Measurements from ENCODE around the gene SMNDC1.
"Not testable (repeated sequence)": the region's sequence is repeated elsewhere in the genome, so short reads cannot be mapped to it uniquely, and the experiment has no call there.

SMNDC1 gene

GRCh38 chr10:110343947-110344346, 39.2 kb upstream of the SMNDC1 start:
- Histone ChIP-seq H3K27me3 (ENCODE audit: low read depth, low read length) (no peaks in the 10 kb centered on the region), H3K27ac (ENCODE audit: low read length) (no peak overlapping the region), H3K4me1 (ENCODE audit: control insufficient read depth in 1 of 2, insufficient read depth in 2 of 2, low read length in 2 of 2) (no peaks in the 10 kb centered on the region), H3K36me3 (ENCODE audit: control insufficient read depth in 1 of 2, insufficient read depth in 2 of 2, low read length in 2 of 2) (no peaks in the 10 kb centered on the region), H3K9me3 (ENCODE audit: control insufficient read depth in 1 of 2, low read length in 2 of 2) (no peaks in the 10 kb centered on the region), H3K4me3 (ENCODE audit: low read depth in 1 of 2, low read length in 2 of 2) (no peak overlapping the region)

- Histone ChIP-seq H3K9me3 (ENCODE audit: control insufficient read depth in 1 of 2, low read length in 2 of 2) (no peaks in the 10 kb centered on the region), H3K4me3 (ENCODE audit: low read depth in 1 of 2, low read length in 2 of 2) (no peak overlapping the region), H3K36me3 (ENCODE audit: control insufficient read depth in 1 of 2, insufficient read depth in 2 of 2, low read length in 2 of 2) (no peaks in the 10 kb centered on the region), H3K27me3 (ENCODE audit: low read depth, low read length) (no peaks in the 10 kb centered on the region), H3K4me1 (ENCODE audit: control insufficient read depth in 1 of 2, insufficient read depth in 2 of 2, low read length in 2 of 2) (peaks cover 0 to 9% of the 10 kb centered on the region in 2 donors), H3K27ac (ENCODE audit: low read length) (no peak overlapping the region)
Measured at GRCh38 chr10:110340816-110341215, 36.1 kb upstream of the SMNDC1 start.

- Histone ChIP-seq H3K36me3 (ENCODE audit: control insufficient read depth in 1 of 2, insufficient read depth in 2 of 2, low read length in 2 of 2) (no peaks in the 10 kb centered on the region), H3K9me3 (ENCODE audit: control insufficient read depth in 1 of 2, low read length in 2 of 2) (no peaks in the 10 kb centered on the region), H3K27ac (ENCODE audit: low read length) (no peak overlapping the region), H3K4me1 (ENCODE audit: control insufficient read depth in 1 of 2, insufficient read depth in 2 of 2, low read length in 2 of 2) (peaks cover 3 to 14% of the 10 kb centered on the region in 2 donors), H3K4me3 (ENCODE audit: low read depth in 1 of 2, low read length in 2 of 2) (no peak overlapping the region), H3K27me3 (ENCODE audit: low read depth, low read length) (no peaks in the 10 kb centered on the region)
Measured at GRCh38 chr10:110340122-110340521, 35.4 kb upstream of the SMNDC1 start.

- H3K36me3 ChIP-seq (ENCODE audit: control insufficient read depth in 1 of 2, insufficient read depth in 2 of 2, low read length in 2 of 2), result no peaks in the 10 kb centered on the region
- no peaks in the 10 kb centered on the region for H3K9me3 ChIP-seq (ENCODE audit: control insufficient read depth in 1 of 2, low read length in 2 of 2)
- H3K4me3 ChIP-seq (ENCODE audit: low read depth in 1 of 2, low read length in 2 of 2), result no peak overlapping the region
- no peaks in the 10 kb centered on the region for H3K27me3 ChIP-seq (ENCODE audit: low read depth, low read length)
- peaks cover 3 to 14% of the 10 kb centered on the region in 2 donors for H3K4me1 ChIP-seq (ENCODE audit: control insufficient read depth in 1 of 2, insufficient read depth in 2 of 2, low read length in 2 of 2)
- H3K27ac ChIP-seq (ENCODE audit: low read length), result no peak overlapping the region
Measured at GRCh38 chr10:110337906-110338305, 33.2 kb upstream of the SMNDC1 start.

GRCh38 chr10:110337401-110337800, 32.7 kb upstream of the SMNDC1 start:
- H3K4me3 ChIP-seq (ENCODE audit: low read depth in 1 of 2, low read length in 2 of 2), result no peak overlapping the region
- no peaks in the 10 kb centered on the region for H3K9me3 ChIP-seq (ENCODE audit: control insufficient read depth in 1 of 2, low read length in 2 of 2)
- no peaks in the 10 kb centered on the region for H3K27me3 ChIP-seq (ENCODE audit: low read depth, low read length)
- no peak overlapping the region for H3K27ac ChIP-seq (ENCODE audit: low read length)
- no peaks in the 10 kb centered on the region for H3K36me3 ChIP-seq (ENCODE audit: control insufficient read depth in 1 of 2, insufficient read depth in 2 of 2, low read length in 2 of 2)
- peaks cover 3 to 14% of the 10 kb centered on the region in 2 donors for H3K4me1 ChIP-seq (ENCODE audit: control insufficient read depth in 1 of 2, insufficient read depth in 2 of 2, low read length in 2 of 2)

- no peaks in the 10 kb centered on the region for H3K27me3 ChIP-seq (ENCODE audit: low read depth, low read length)
- H3K4me1 ChIP-seq (ENCODE audit: control insufficient read depth in 1 of 2, insufficient read depth in 2 of 2, low read length in 2 of 2), result peaks cover 3 to 14% of the 10 kb centered on the region in 2 donors
- H3K36me3 ChIP-seq (ENCODE audit: control insufficient read depth in 1 of 2, insufficient read depth in 2 of 2, low read length in 2 of 2), result no peaks in the 10 kb centered on the region
- H3K4me3 ChIP-seq (ENCODE audit: low read depth in 1 of 2, low read length in 2 of 2), result no peak overlapping the region
- H3K9me3 ChIP-seq (ENCODE audit: control insufficient read depth in 1 of 2, low read length in 2 of 2), result peaks cover 0 to 5% of the 10 kb centered on the region in 2 donors
- no peak overlapping the region for H3K27ac ChIP-seq (ENCODE audit: low read length)
Measured at GRCh38 chr10:110336111-110336721, 31.5 kb upstream of the SMNDC1 start.

GRCh38 chr10:110335314-110336064, 30.8 kb upstream of the SMNDC1 start:
- Histone ChIP-seq H3K4me3 (ENCODE audit: low read depth in 1 of 2, low read length in 2 of 2) (no peak overlapping the region), H3K9me3 (ENCODE audit: control insufficient read depth in 1 of 2, low read length in 2 of 2) (peaks cover 0 to 10% of the 10 kb centered on the region in 2 donors), H3K36me3 (ENCODE audit: control insufficient read depth in 1 of 2, insufficient read depth in 2 of 2, low read length in 2 of 2) (no peaks in the 10 kb centered on the region), H3K4me1 (ENCODE audit: control insufficient read depth in 1 of 2, insufficient read depth in 2 of 2, low read length in 2 of 2) (peaks cover 3 to 14% of the 10 kb centered on the region in 2 donors), H3K27me3 (ENCODE audit: low read depth, low read length) (no peaks in the 10 kb centered on the region), H3K27ac (ENCODE audit: low read length) (no peak overlapping the region)

- Histone ChIP-seq H3K4me1 (ENCODE audit: control insufficient read depth in 1 of 2, insufficient read depth in 2 of 2, low read length in 2 of 2) (peaks cover 3 to 14% of the 10 kb centered on the region in 2 donors), H3K9me3 (ENCODE audit: control insufficient read depth in 1 of 2, low read length in 2 of 2) (peaks cover 0 to 18% of the 10 kb centered on the region in 2 donors), H3K27ac (ENCODE audit: low read length) (no peak overlapping the region), H3K36me3 (ENCODE audit: control insufficient read depth in 1 of 2, insufficient read depth in 2 of 2, low read length in 2 of 2) (no peaks in the 10 kb centered on the region), H3K4me3 (ENCODE audit: low read depth in 1 of 2, low read length in 2 of 2) (no peak overlapping the region), H3K27me3 (ENCODE audit: low read depth, low read length) (no peaks in the 10 kb centered on the region)
Measured at GRCh38 chr10:110334061-110334656, 29.4 kb upstream of the SMNDC1 start.

GRCh38 chr10:110331226-110331795, 26.6 kb upstream of the SMNDC1 start:
- peaks cover 0 to 18% of the 10 kb centered on the region in 2 donors for H3K9me3 ChIP-seq (ENCODE audit: control insufficient read depth in 1 of 2, low read length in 2 of 2)
- not testable (repeated sequence) for H3K36me3 ChIP-seq (ENCODE audit: control insufficient read depth in 1 of 2, insufficient read depth in 2 of 2, low read length in 2 of 2); H3K4me1 ChIP-seq (ENCODE audit: control insufficient read depth in 1 of 2, insufficient read depth in 2 of 2, low read length in 2 of 2); H3K4me3 ChIP-seq (ENCODE audit: low read depth in 1 of 2, low read length in 2 of 2); H3K27ac ChIP-seq (ENCODE audit: low read length); H3K27me3 ChIP-seq (ENCODE audit: low read depth, low read length)

GRCh38 chr10:110330675-110331074, 26.0 kb upstream of the SMNDC1 start:
- H3K9me3 ChIP-seq (ENCODE audit: control insufficient read depth in 1 of 2, low read length in 2 of 2), result peaks cover 0 to 18% of the 10 kb centered on the region in 2 donors
- peaks cover 2 to 4% of the 10 kb centered on the region in 2 donors for H3K4me1 ChIP-seq (ENCODE audit: control insufficient read depth in 1 of 2, insufficient read depth in 2 of 2, low read length in 2 of 2)
- no peak overlapping the region for H3K4me3 ChIP-seq (ENCODE audit: low read depth in 1 of 2, low read length in 2 of 2)

GRCh38 chr10:110327262-110327914, 22.7 kb upstream of the SMNDC1 start:
- H3K27me3 ChIP-seq (ENCODE audit: low read depth, low read length), result no peaks in the 10 kb centered on the region
- no peak overlapping the region for H3K27ac ChIP-seq (ENCODE audit: low read length)
- H3K36me3 ChIP-seq (ENCODE audit: control insufficient read depth in 1 of 2, insufficient read depth in 2 of 2, low read length in 2 of 2), result no peaks in the 10 kb centered on the region
- no peaks in the 10 kb centered on the region for H3K4me1 ChIP-seq (ENCODE audit: control insufficient read depth in 1 of 2, insufficient read depth in 2 of 2, low read length in 2 of 2)
- H3K9me3 ChIP-seq (ENCODE audit: control insufficient read depth in 1 of 2, low read length in 2 of 2), result peaks cover 0 to 18% of the 10 kb centered on the region in 2 donors
- no peak overlapping the region for H3K4me3 ChIP-seq (ENCODE audit: low read depth in 1 of 2, low read length in 2 of 2)

More at GRCh38 chr10:110330675-110331074, 26.0 kb upstream of the SMNDC1 start:
- Histone ChIP-seq H3K27ac (ENCODE audit: low read length) (no peak overlapping the region), H3K27me3 (ENCODE audit: low read depth, low read length) (no peaks in the 10 kb centered on the region), H3K36me3 (ENCODE audit: control insufficient read depth in 1 of 2, insufficient read depth in 2 of 2, low read length in 2 of 2) (no peaks in the 10 kb centered on the region)

All from muscle layer of duodenum (tissue), 2 donors.